Measurements from ENCODE around the gene SEMA5B. TPM values are rescaled to one million over a fixed set of nuclear protein-coding genes. Genes with fewer than 3 reads are reported as not detected.

Gene SEMA5B
- polyA plus RNA-seq, 1 experiment, result not detected

GRCh38 chr3:122928396-122929187, 99.0 kb downstream of the SEMA5B start:
- Histone ChIP-seq H3K27me3 (ENCODE audit: control insufficient read depth, insufficient read depth, low read length) (peaks cover 34% of the 10 kb centered on the region), H3K4me3 (ENCODE audit: low read depth, low read length) (no peak overlapping the region), H3K36me3 (ENCODE audit: control insufficient read depth, insufficient read depth, low read length) (no peaks in the 10 kb centered on the region)
- no peak for DNase-seq (ENCODE audit: low read depth)
- POLR2A ChIA-PET, result no interaction called here
- TF ChIP-seq CTCF (IDR thresholded peaks at IDR 0.05; ENCODE audit: insufficient read depth, low read depth, low read length), result no peak
- CTCF ChIA-PET, result interaction anchor here (1.7 kb wide), 1 partner anchor 13 kb away, joined by 7 read pairs; no protein-coding TSS in a partner anchor

GRCh38 chr3:122927726-122928125, 99.8 kb downstream of the SEMA5B start:
- CTCF ChIA-PET, result interaction anchor here (0.6 kb wide), 1 partner anchor 337 kb away, joined by 3 read pairs; no protein-coding TSS in a partner anchor
- H3K4me3 ChIP-seq (ENCODE audit: low read depth, low read length), result no peak overlapping the region

GRCh38 chr3:122926811-122927210, 100.8 kb downstream of the SEMA5B start:
- DNase-seq (ENCODE audit: low read depth), result no peak
- POLR2A ChIA-PET, result no interaction called here
- peaks cover 46% of the 10 kb centered on the region for H3K27me3 ChIP-seq (ENCODE audit: control insufficient read depth, insufficient read depth, low read length)
- no peak for TF ChIP-seq CTCF (IDR thresholded peaks at IDR 0.05; ENCODE audit: insufficient read depth, low read depth, low read length)
- no peak overlapping the region for H3K4me3 ChIP-seq (ENCODE audit: low read depth, low read length)
- H3K36me3 ChIP-seq (ENCODE audit: control insufficient read depth, insufficient read depth, low read length), result no peaks in the 10 kb centered on the region
- CTCF ChIA-PET, result interaction anchor here (0.6 kb wide), 1 partner anchor 16 kb away, joined by 3 read pairs; no protein-coding TSS in a partner anchor

More at GRCh38 chr3:122927726-122928125, 99.8 kb downstream of the SEMA5B start:
- no peak for DNase-seq (ENCODE audit: low read depth)
- POLR2A ChIA-PET, result no interaction called here
- no peak for TF ChIP-seq CTCF (IDR thresholded peaks at IDR 0.05; ENCODE audit: insufficient read depth, low read depth, low read length)
- H3K27me3 ChIP-seq (ENCODE audit: control insufficient read depth, insufficient read depth, low read length), result peaks cover 42% of the 10 kb centered on the region
- no peaks in the 10 kb centered on the region for H3K36me3 ChIP-seq (ENCODE audit: control insufficient read depth, insufficient read depth, low read length)

GRCh38 chr3:122926322-122926721, 101.2 kb downstream of the SEMA5B start:
- peaks cover 49% of the 10 kb centered on the region for H3K27me3 ChIP-seq (ENCODE audit: control insufficient read depth, insufficient read depth, low read length)
- no peak for DNase-seq (ENCODE audit: low read depth)
- H3K36me3 ChIP-seq (ENCODE audit: control insufficient read depth, insufficient read depth, low read length), result no peaks in the 10 kb centered on the region
- TF ChIP-seq CTCF (IDR thresholded peaks at IDR 0.05; ENCODE audit: insufficient read depth, low read depth, low read length), result no peak
- POLR2A ChIA-PET, result no interaction called here
- no peak overlapping the region for H3K4me3 ChIP-seq (ENCODE audit: low read depth, low read length)
- CTCF ChIA-PET, result no interaction called here

- Histone ChIP-seq H3K4me3 (ENCODE audit: low read depth, low read length) (no peak overlapping the region), H3K27me3 (ENCODE audit: control insufficient read depth, insufficient read depth, low read length) (peaks cover 53% of the 10 kb centered on the region), H3K36me3 (ENCODE audit: control insufficient read depth, insufficient read depth, low read length) (no peaks in the 10 kb centered on the region)
- DNase-seq (ENCODE audit: low read depth), result no peak
- TF ChIP-seq CTCF (IDR thresholded peaks at IDR 0.05; ENCODE audit: insufficient read depth, low read depth, low read length), result no peak
- CTCF ChIA-PET, result no interaction called here
- POLR2A ChIA-PET, result no interaction called here
Observed at GRCh38 chr3:122925756-122926155, 101.8 kb downstream of the SEMA5B start.

All from BJ (cell line).